Suprapubic skin (tissue), 4 donors: ENCODE data around the gene PRICKLE2. TPM values are rescaled to one million over a fixed set of nuclear protein-coding genes. Genes with fewer than 3 reads are reported as not detected.

Source experiments
- DNase-seq, 2 donors: peaks; one replicate each; pipeline ENCODE4 v3.0.0-alpha.2; 2019; ENCODE audit warnings: low spot score in 2 of 2
- H3K27ac ChIP-seq: fragments of 200-600 bp; sonication (generic); one replicate; pipeline ENCODE4 v1.5.1; 2019
- H3K27me3 ChIP-seq: fragments of 200-600 bp; sonication (generic); one replicate; pipeline ENCODE4 v1.5.1; 2019
- H3K36me3 ChIP-seq: fragments of 200-600 bp; sonication (generic); one replicate; pipeline ENCODE4 v1.5.1; 2019
- H3K4me1 ChIP-seq: fragments of 200-600 bp; sonication (generic); one replicate; pipeline ENCODE4 v1.5.1; 2019
- H3K4me3 ChIP-seq: fragments of 200-600 bp; sonication (generic); one replicate; pipeline ENCODE4 v1.5.1; 2019; ENCODE audit warnings: mild to moderate bottlenecking
- H3K9me3 ChIP-seq: fragments of 200-600 bp; sonication (generic); one replicate; pipeline ENCODE4 v1.5.1; 2019
- EP300 ChIP-seq: sonication (generic); formaldehyde crosslinking; IDR thresholded peaks from one replicate; pipeline ENCODE4 v1.6.1; 2017; ENCODE audit warnings: antibody characterized with exemption
- POLR2A ChIP-seq, 2 donors: fragments of 450-650 bp; IDR thresholded peaks; one replicate each; pipeline ENCODE4 v1.6.1; 2017; ENCODE audit warnings: antibody characterized with exemption in 2 of 2, mild to moderate bottlenecking in 2 of 2, moderate library complexity in 2 of 2
- POLR2AphosphoS5 ChIP-seq, 3 donors: sonication (generic); formaldehyde crosslinking; IDR thresholded peaks; one replicate each; pipeline ENCODE4 v1.6.1; 2017; ENCODE audit warnings: antibody characterized with exemption in 3 of 3
- WGBS: methylation state at CpG from one replicate; pipeline ENCODE4 v1.1.5; 2018; 5-methylcytosine and 5-hydroxymethylcytosine counted together
- total RNA-seq, 4 donors: library from RNA; depleted of rRNA; stranded (reverse); fragments of >200 nt; gene quantifications; one replicate each; pipeline ENCODE4 v1.1.0, GENCODE V29; 2016
- TF ChIP-seq, protein P1 (sequence below), 2 donors: fragments of 200-600 bp in 1 of 2; fragments of 450-650 bp in 1 of 2; sonication (generic) in 1 of 2; IDR thresholded peaks; one replicate each; pipeline ENCODE4 v1.5.1; 2016 to 2019; ENCODE audit warnings: antibody characterized with exemption in 2 of 2, mild to moderate bottlenecking in 1 of 2, moderate library complexity in 1 of 2

PRICKLE2 gene
- total RNA-seq, 4 donors from 2014 or later: 6.7 to 14.5 (median 11.9) TPM

DNA sequence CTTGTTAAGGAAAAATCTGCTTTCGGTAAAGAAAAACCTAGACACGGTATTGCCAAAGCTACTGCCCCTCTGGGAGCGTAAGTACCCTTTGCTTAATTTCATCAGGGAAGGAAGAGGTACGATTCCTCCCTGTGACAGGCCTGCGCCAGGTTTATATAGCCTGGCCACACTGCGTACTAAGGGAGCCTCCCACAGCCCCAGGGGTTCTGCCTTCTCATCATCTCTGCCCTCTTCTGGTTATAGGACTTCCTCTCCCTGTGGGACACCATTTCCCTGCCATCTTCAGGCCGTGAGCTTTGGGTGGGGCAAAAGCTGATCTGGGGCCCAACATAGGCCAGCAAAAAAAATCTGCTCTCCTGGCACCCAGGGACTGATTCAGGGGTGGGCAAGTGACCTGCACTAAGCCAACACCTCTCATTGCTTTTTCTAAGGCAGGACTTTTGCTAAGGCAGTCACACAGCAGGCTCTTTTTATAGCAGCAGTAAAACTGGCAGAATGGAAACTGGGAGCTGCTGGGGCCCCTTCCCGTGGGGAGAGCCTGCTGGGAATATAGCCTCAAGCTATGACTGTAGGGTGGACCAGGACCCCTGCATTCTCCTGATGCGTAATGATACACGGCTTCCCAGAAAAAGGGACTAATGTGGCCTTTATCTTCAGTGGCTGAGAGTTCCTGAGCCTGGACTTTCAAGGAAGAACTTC, 76.2 kb downstream of the PRICKLE2 start:
- WGBS: 91% methylated on average over 9 of the region's 10 CpGs
- H3K36me3 ChIP-seq: peaks cover 52% of the 10 kb centered on the region

DNA sequence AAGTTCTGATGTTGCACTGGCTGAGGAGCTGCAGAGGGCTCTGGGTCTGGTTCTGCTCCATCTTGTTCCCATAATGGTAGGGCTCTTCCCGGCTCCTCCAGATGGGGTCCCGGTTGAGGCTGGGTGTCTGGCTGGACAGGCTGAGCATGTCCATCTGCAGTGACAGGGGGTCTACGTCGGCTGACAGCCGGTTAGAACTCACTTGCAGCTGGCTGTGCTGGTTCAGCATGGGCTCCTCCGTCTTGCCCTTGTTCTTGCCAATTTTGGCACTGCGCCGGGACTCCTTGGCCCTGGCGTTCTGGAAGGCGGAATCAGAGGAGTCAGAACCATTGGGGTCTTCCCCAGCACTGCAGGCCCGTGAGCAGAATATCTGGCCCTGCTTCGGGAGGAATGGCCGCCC, 78.1 kb downstream of the PRICKLE2 start:
- Histone ChIP-seq H3K9me3 (no peaks in the 10 kb centered on the region), H3K27ac (no peak overlapping the region), H3K4me3 (no peak overlapping the region), H3K36me3 (peaks cover 42% of the 10 kb centered on the region), H3K4me1 (peaks cover 22% of the 10 kb centered on the region), H3K27me3 (no peaks in the 10 kb centered on the region)
- WGBS: 98% methylated on average over 7 of the region's 13 CpGs
- DNase-seq: no peak
- TF ChIP-seq POLR2AphosphoS5 (IDR thresholded peaks at IDR 0.05): no peak
- TF ChIP-seq, protein P1, sequence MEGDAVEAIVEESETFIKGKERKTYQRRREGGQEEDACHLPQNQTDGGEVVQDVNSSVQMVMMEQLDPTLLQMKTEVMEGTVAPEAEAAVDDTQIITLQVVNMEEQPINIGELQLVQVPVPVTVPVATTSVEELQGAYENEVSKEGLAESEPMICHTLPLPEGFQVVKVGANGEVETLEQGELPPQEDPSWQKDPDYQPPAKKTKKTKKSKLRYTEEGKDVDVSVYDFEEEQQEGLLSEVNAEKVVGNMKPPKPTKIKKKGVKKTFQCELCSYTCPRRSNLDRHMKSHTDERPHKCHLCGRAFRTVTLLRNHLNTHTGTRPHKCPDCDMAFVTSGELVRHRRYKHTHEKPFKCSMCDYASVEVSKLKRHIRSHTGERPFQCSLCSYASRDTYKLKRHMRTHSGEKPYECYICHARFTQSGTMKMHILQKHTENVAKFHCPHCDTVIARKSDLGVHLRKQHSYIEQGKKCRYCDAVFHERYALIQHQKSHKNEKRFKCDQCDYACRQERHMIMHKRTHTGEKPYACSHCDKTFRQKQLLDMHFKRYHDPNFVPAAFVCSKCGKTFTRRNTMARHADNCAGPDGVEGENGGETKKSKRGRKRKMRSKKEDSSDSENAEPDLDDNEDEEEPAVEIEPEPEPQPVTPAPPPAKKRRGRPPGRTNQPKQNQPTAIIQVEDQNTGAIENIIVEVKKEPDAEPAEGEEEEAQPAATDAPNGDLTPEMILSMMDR (IDR thresholded peaks at IDR 0.05): no peak
- TF ChIP-seq POLR2A (IDR thresholded peaks at IDR 0.05): no peak
- TF ChIP-seq EP300: no peak

More for the DNA sequence above, 76.2 kb downstream of the PRICKLE2 start:
- H3K27ac ChIP-seq: no peak overlapping the region
- DNase-seq: no peak
- no peaks in the 10 kb centered on the region for H3K9me3 ChIP-seq
- no peak for TF ChIP-seq POLR2A (IDR thresholded peaks at IDR 0.05)
- TF ChIP-seq, protein P1 (IDR thresholded peaks at IDR 0.05): no peak
- TF ChIP-seq POLR2AphosphoS5 (IDR thresholded peaks at IDR 0.05): no peak
- TF ChIP-seq EP300: no peak
- no peaks in the 10 kb centered on the region for H3K27me3 ChIP-seq
- peaks cover 23% of the 10 kb centered on the region for H3K4me1 ChIP-seq
- no peak overlapping the region for H3K4me3 ChIP-seq

DNA sequence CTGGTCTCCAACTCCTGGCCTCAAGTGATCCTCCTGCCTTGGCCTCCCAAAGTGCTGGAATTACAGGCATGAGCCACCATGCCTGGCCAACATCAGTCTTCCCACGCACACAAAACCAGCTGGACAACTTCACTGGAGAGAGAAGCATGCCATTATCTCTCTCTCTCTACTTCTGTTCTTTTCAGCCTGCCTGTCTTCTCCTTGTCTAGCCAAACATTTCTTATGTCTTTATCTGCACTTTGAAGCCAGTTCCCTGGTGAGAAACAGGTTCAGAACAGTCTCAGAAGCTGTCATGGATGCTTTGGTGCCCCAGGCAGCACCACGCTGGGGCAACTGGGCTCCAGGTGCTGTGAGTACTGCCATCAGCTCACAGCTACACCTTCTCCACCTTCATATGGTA, 79.8 kb downstream of the PRICKLE2 start:
- Histone ChIP-seq H3K4me1 (peaks cover 10% of the 10 kb centered on the region), H3K36me3 (peaks cover 37% of the 10 kb centered on the region), H3K27ac (no peak overlapping the region), H3K27me3 (no peaks in the 10 kb centered on the region), H3K9me3 (no peaks in the 10 kb centered on the region), H3K4me3 (no peak overlapping the region)
- DNase-seq: no peak
- WGBS: 85% methylated on average over 2 of the region's 2 CpGs
- TF ChIP-seq EP300: no peak

DNA sequence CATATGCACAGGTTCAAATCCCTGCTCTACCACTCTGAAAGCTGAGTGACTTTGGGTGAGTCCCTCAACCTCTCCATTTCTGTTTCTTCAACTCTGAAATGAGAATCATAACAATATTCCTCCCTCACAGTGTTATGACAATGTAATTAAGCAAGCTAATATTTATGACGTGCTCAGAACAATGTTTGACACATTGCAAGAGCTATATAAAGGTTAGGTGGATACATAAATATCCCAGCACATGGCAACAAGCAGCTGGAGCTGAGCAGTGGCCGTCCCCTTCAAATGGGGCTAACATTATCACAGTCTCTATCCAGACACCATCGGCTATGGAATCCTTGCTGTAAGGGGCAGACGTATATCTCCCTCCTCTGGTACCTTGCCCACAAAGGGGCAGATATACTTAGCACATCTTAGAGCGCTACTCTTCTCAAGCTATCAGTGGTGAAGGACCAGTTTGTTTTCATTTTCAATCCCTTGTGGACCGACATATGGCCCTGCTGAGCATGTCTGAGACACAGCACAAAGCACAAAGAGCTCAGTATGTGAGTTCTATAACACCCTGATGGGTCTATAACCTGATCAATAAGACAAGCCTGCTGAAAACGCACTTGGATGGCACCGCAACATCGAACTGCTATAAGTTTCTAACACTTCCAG, 80.9 kb downstream of the PRICKLE2 start:
- DNase-seq: no peak
- 93% methylated on average over 8 of the region's 9 CpGs for WGBS
- Histone ChIP-seq H3K27ac (no peak overlapping the region), H3K27me3 (no peaks in the 10 kb centered on the region), H3K36me3 (peaks cover 37% of the 10 kb centered on the region), H3K4me1 (peaks cover 6% of the 10 kb centered on the region), H3K4me3 (no peak overlapping the region), H3K9me3 (no peaks in the 10 kb centered on the region)
- TF ChIP-seq POLR2AphosphoS5 (IDR thresholded peaks at IDR 0.05) (no peak), POLR2A (IDR thresholded peaks at IDR 0.05) (no peak), EP300 (no peak)
- TF ChIP-seq, protein P1 (IDR thresholded peaks at IDR 0.05): no peak

DNA sequence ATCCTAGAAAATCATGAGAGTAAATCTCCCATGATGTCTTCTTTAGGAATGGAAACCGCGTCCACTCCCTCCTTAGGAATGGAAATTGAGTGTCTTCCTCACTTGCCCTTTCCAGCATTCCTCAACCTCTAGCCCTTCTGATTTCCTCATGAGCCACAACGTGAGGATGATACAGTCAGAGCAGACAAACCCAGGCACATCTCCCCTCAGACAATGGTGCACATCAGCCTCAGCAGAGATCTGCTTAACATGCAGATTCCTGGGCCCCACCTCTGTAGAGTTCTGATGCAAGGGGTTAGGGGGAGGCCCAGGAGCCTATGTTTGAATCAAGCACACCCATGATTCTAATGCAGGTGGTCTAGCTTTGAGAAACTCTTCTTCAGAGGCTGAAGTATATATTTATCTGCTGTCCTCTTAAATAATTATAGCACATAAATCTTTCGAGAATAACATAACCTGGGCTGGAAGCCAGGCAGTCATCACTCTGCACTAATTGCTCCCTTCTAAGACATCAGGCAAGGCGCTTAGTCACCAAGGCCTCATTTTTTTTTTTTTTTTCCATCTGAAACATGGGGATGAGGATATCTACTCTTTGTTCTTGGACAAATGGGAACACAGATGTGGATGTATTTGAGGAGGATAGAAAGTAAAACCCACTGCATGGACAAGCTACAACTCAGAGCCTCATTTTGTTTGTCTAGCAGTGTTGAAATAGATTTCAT, 81.7 kb downstream of the PRICKLE2 start:
- TF ChIP-seq, protein P1 (IDR thresholded peaks at IDR 0.05): no peak
- TF ChIP-seq POLR2AphosphoS5 (IDR thresholded peaks at IDR 0.05) (no peak), POLR2A (IDR thresholded peaks at IDR 0.05) (no peak), EP300 (no peak)
- no peaks in the 10 kb centered on the region for H3K27me3 ChIP-seq
- H3K4me1 ChIP-seq: peaks cover 6% of the 10 kb centered on the region
- no peak for DNase-seq
- H3K4me3 ChIP-seq: no peak overlapping the region
- WGBS: 55% methylated on average over 5 of the region's 5 CpGs
- no peaks in the 10 kb centered on the region for H3K9me3 ChIP-seq
- H3K36me3 ChIP-seq: peaks cover 33% of the 10 kb centered on the region
- no peak overlapping the region for H3K27ac ChIP-seq
